NCI-H82 treated with DMSO at 0.1 percent for 48 hours (cell line): ENCODE data around the gene VAC14.

Experiments used
- DNase-seq: peaks from one replicate; lab custom pipeline; 2025; ENCODE audit not compliant: unreplicated experiment; lab: John Stamatoyannopoulos, UW

Gene VAC14

DNA sequence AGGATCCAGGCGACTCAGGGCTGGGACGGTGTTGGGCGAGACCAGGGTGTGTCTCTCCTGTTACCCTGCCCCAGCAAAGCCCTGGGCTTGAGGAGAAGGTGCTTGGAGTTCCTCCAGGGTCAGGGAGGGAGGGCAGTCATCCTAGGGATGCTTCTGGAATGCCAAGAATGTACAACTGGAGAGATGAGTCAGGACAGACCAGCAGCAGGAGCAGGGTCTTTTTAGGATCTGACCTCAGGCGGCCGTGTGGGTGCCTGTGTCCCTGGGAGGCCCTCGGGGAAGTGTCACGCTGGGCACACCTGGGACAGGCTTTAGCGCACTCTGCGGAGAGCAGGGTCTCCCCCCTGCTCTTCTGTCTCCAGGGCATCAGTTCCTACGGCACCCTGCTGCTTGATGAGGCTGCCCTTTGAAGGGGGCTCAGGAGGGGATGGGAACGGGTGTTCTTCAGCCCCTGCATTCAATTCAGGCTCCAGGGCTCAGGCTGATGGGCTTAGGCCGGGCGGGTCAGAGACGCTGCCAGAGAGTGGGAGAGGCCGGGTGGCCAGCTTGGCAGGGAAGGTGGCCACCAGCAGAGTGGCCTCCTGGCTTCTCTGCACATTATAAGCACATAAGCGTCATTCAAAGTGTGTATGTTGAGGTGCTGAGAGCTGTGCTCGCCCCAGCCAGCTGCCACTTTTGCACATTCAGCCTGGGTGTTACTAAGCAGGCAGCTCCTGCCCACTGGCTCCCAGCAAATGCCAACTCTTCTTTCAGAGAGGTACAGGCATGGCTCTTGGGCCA is 106.7 kb downstream of the VAC14 start:
- DNase-seq = no peak

DNA sequence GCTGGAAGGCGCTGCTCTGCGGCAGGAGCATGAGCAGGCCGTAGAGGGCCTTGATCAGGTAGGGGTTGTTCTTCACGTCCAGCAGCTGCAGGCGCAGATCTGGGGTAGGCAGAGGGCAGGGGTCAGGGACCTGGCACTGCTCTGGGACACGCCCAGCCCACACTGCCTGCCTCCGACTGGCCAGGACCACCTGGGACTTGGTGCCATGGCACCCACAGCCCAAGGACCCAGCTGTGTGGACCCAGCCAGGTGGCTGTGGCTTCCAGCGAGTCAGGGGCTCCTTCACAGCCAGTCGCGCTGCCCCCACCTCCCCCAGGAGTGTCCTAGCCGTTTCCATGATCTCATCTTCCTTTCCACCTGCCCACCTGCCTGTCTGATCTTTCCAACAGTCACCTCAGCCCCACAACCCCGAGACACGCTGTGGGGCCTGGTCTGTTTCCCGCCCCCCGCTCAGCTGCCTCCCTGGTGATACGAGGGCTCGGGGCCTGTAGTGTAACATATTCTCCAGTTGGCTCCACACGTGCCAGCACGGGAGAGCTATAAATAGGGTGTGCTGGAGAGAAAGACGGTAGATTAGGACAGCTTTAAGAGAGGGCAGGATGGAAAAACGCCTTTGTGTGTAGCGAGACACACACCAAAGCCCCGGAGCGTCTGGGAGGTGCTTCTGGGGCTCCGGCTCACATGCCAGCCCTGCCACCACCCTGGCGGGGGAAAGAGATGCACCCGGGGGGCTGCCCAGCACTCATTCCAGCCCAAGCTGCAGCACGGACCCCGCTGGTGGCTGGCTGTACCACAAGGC is 107.9 kb downstream of the VAC14 start:
- no peak for DNase-seq

DNA sequence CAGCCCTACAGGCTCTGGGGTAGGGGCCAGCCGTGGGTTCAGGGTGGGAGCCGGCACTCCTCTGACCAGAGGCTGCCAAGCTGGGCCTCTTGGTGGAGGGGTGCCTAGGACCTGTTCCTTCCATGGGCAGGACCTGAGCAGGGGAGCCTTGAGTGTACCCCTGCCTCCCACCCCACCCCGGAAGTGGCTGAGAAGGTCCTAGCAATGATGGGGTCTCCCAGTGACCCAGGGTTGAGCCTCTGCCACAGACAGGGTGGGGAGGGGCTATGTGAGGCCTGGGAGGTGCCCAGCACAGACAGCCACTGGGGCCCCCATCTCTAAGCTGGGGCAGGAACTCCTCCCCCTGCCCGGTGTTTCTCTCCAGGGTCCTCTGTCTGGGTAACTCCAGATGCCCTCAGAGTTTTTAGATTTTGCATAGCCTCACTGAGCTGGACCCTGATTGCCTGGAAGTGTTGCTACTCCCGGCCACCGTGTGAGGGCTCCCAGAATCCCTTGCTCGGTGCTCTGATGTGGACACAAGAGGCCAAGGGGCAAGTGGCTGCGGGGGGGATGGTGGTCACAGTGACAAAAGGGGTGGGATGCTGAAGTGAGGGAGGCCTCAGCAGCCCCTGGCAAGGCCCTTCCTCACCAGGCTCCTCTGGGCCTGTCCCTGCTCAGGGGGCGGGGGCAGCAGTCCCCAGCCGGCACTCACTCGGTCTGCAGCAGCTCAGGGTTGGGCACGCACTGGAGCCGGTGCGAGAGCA is 108.7 kb downstream of the VAC14 start:
- DNase-seq = no peak

DNA sequence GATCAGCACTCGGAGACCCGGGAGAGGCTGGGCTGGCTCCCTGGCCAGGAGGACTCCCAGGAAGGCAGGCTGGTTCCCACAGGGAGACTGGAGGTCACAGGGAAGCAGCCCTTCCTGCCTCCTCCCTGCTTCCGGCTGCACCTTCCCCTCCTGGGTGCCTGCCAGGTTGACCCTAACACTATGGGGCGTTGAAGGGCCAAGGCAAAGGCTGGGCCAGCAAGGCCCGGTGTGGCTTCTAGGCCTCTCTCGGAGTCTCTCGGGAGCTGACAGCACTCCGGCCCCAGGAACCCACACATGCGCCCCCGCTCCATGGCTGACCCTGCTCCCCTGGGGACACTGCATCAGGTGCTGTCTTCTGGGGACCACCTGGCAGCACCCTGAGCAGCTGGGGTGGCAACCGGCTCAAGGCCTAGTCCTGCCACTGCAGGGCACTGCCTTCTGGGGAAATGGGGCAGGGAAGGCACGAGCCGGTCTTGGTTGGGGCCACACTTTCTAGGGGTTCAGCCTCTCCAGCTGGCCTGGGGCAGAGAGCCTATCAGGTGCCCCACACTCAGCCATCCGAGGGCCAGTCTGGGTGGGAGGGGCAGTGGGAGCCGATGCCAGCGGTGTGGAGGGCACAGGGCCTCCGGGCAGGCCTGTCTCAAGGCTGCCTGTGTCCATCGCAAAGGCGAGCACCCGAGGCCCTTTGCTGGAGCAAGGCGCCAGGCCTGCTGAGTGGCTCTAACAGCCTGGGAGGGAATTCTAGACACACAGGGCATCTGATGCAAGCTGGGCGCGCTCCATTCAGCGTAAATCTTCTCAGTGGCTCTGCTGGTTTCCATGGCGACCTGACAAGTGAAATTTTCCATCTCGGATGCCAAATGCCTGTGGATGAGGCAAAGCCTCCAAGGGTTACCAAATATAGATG is 109.5 kb downstream of the VAC14 start:
- no peak for DNase-seq

DNA sequence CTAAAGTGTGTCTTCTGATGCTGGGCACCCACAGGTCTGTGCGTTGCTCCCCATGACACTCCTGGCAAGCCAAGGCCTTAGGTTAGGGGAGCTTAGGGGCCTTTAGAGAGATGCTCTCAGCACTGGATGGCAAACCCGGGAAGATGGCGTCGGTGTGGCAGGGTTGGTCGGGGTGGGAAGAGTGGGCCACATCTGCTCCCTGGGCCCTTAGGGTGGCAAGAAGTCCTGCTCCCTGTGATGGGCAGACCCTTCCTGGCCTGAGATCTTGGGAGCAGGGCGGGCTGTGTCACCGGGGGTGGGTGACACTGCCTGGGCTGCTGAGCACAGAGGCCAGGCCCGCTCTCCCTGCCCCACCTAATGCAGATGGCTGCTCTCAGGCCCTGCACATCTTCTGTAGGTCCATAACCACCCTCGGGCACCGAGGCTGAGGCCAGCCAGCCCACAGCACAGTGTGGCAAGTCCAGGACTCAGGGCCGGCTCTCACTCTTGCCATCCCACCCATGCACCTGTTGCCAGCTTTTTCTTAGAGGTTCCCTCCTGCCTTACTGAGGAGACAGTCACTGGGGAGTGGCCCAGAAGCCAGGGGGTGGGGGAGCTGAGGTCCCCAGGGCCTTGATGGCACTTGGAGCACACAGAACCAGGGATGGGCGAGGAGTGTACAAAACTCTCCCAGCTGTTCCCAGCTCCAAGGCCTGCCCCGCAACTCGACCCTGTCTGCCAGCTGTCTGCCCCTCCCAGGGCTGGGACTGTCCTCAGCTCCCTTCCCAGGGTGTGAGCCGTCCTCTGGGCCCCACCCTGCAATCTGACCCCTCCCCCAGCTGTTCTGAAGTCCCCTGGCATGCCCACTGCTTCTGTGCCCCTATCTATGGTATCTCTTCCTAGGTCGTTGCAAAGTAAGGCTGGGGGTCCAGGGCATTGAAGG is 110.7 kb downstream of the VAC14 start:
- no peak for DNase-seq

DNA sequence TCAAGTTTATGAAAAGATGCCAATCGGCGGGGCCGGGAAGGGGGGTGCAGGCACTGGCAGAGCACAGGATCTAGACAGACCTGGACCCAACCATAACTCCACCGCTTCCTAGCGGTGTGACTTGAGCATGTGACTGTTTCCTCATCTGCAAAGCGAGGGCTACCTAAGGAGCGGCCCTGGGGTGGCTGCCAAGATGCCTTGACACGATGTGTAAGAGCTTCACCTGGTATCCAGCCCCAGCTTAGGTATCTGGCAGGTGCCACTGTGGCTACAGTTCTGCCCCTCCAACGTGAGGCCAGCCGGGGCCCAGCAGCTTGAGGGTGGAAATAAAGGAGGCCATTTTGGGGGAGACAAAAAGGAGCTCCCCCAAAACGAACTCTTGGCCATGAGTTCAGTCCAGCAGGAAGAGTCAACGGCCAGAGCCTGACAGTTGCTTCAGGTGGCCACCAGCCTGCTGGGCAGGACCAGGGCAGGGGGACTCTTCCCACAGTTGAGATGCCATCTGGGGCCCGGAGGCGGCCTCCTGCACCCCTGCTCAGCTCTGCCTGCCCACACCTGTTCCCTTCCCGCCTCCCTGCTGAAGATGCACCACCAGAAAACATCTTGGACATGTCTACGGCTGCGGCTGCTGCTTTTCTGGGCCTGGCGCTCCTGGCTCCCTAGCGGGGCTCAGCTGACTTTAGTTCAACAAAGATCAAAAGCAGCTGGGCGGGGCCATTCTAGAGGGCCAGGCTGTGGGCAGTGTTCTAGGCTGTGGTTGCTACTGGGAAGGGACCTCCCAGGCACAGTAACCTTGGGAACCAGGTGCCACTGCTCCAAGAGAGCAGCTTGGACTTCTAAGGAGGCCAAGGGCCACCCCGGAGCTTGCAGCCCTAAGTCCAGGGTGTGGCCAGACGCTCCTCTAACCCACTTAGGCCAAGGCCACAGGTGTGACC is 111.7 kb downstream of the VAC14 start:
- no peak for DNase-seq

DNA sequence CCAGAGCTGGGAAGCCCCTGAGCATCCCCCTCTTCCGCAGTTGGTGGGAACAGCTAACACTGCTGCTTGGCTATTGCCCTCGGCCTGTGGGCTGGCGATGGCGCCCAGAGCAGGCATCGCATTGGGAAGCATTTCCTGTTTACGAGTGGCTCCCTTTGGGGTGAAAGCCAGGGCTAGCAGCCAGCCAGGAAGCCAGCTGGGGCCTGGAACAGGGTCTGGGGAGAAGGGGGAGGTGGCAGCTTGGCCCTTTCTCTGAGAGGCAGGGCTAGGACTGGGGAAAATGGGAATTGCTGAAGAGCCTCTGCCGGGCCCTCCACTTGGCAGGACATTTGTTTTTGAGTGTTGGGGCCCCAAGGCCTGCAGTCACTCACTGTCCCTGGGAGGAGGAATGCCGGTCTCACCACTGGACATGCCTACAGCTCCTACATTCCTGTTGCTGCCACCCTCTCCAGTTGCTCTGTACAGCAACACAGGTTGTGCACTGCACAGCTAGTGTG is 112.7 kb downstream of the VAC14 start:
- no peak for DNase-seq

DNA sequence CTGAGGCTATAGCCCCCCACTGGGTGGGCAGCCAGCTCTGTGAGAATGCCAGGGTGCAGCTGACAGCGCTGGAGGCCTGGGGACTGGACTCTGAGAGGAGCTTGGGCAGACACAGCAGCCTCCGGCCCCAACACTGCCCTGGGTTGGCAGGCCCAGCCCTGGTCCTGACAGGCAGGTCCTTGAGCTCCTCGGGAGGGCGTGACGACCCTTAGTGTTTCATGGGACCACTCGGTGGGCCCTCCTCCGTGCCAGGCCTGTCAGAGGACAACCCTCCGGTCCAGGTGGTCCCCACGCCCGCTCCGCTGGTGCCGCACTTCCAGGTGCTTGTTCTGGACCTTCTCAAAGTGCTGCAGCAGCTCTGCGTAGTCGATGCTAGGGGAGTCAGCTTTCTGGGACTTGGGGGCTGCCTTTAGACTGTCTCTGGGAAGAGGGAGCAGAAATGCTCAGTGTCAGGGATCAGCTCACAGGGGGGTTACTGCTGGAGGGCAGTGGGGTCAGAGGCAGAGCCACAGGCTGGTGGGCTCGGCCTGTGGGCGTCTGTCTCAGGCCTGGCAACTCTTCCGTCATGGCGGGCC is 113.2 kb downstream of the VAC14 start:
- no peak for DNase-seq

DNA sequence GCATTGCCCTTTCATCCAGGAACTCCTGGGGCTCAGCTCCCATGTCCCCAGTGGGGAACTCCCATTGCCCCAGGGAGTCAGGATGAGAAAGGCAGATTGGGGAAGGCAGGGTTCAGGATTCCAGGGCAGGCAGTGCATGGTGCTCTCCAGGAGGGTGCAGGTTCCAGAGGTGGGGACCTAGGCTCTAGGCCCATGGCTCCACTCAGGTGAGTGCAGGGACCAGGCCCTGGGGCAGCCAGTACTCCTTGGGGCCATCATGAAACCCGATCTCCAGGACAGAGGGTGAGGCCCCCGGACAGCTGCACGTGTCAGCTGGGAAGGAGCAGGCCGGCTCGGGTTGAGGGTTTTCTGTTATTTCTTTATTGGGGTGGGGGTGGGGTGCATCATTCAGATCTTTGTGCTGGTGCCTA is 113.9 kb downstream of the VAC14 start:
- DNase-seq = peak; percentile 16

DNA sequence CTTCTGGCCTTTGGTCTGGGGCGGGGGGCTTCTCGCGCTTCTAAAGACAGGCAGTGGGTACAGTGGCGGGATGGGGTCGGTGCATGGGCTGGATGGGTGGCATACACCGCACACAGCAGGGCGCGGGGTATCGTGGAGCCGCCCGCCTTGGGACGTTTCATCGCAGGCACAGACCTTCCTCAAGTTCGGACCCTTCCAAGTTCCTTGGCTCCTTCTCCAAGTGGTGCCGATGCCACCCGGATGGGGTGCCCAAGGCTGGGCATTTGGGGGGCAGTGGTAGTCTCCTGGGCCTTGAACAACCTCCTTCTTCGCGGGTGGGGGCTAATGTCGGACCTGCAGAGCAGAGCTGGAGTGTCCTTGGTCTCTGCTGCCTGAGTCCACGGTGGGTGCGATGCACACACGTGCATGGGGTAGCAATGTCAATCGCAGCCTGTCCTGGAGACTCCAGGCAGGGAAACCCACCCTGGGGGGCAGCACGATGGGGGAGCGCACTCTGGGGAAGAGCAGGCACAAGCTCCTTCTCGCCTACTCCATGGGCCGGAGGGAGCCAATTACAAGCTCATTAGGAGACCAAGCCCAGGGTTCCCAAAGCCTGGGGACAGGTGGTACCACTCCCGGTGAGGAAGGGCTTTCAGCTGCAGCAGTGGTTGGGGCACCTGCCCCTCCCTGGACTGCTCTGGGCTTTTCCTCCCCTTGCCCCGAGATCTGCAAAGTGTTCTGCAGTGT is 114.4 kb downstream of the VAC14 start:
- DNase-seq = peak; percentile 16

DNA sequence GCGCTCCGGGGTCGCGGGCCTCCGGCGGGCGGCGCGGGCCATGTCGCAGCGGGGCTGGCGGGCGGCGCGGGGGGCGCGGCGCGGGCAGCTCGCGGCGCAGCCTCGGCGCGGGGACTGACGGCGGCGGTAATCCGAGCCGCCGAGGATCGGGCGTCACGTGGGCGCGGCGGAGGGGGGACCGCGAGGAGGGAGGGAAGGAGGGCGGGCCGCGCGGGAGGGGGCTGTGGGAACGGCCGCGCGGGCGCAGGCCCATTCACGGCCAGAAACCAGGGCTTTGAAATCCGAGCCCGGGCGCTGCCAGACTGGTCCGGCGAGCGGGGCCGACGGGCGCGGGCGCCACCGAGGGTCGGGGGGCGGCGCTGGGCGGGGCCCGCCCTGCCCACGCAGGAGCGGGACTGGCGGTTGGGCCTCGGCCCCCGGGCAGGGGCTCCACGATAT is 115.0 kb downstream of the VAC14 start, which contains the start of gene MTSS2:
MTSS2 (minus strand) TSS at position 116 of the 438 bp plus-strand sequence. CDS start 262 bp downstream, outside the sequence.
- DNase-seq = peak; percentile 46

DNA sequence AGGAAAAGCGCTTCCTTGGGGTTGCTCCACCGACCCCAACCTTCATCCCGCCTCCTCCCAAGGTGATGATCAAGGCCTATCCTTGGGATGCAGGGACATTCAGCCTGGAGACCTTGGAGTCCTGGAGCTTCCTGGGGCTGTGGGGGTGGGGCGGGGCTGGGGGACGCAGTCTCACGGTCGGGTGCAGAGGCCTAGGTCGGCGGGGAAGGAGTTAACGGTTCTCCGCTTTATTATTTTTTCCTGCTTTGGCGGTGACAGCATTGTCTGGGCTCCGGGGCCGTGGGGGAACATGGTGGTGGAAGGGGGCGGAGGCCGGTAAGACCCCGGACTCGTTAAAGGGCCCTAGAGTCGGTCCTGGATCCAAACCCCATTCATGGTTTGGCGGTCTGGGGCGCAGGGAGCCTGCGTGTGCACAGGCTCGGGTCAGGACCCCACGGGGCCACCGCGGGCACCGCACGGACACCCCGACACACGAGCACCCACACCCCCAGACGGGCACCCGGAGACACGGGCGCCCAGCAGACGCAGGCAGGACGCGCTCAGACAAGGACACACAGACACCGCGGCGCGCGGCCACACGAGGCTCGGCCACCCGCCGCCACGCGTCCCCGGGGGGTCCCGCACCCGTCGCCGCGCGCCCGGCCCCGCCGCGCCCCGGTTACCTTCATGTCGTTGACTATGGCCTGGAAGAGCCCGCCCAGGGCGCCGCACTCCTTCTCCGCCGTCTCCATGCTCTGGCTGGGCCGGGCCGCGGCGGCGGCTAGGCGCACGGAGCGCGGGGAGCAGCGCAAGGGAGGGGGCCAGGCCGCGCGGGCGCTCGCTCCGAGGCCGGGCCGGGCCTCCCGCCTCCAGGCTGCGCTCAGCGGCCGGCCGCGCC is 115.7 kb downstream of the VAC14 start:
- no peak for DNase-seq

DNA sequence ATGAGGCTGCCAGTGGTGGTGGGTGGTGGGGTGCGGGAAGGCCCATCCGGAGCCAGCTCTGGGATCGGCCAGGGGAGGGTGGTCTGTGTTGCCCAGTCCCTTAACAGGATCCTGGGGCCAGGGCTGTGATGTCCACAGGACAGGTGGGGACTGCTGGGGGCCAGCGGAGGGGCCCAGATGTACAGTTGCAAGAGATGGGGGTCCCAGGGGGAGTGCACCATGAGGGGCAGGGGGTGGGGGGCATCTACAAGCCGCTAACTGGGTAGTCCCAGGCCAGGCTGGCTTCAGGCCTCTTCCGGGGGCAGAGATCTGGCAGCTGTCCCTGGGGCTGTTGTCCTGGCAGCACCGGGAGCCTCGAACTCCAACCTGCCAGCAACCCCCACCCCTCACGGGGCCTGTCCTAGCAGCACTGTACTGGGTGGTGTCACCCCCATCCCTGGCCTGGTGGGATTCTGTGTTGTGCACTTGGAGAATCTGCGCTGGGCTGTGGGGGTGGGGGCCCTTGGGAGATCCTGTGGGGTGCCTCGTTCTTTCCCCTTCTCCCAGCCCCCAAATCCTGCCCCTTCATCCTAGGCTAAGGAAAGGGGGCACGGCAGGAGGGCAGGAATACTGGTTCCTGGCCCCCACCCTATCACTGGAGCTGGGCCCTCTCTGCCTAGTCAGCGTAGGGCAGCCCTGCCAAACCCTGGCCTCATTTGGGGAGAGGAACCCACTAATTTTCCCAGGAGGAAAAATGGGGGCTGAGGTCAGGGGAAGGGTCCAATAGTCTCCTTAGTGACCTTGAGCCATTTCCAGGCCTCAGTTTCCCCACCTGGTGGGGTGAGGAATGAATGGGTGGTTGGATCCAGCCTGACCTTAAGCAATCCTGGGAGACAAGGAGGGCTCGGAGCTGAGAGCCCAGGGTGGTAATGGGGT is 116.6 kb downstream of the VAC14 start:
- no peak for DNase-seq

DNA sequence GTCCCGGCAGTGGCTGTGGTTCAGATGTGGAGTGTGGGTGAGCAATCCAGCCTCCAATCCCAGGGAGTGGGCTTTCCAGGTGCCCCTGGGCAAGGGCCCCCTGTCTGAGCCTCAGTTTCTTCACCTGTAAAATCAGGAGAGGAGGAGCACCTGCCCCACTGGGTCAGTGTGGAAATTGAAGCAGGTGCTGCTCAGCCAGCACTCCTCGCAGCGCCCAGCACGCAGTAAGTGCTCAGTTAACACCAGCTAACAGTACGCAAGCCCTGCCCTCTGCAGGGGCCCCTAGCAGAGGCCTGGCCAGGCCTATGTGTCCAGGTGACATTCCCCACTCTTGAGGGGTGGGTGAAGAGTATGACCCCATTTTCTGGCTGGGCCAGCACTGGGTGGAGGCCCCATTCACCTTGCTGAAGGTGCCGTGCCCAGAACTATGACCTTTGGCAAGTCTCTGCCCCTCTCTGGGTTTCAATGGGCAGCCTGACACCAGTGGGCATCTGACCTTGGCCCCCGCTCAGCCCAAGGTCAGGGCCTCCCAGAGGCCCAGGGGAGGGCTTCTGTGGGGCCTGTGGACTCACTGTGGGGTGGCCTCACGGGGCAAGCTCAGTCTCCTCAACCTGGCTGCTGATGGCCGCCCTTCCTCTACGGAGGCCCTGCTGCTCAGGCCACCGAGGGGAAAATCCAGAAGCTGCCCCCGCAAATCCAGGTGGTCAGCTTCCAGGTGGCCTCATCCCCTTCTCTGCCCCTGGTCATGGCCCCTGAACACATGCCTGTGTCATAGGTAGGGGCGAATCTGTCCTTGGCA is 117.6 kb downstream of the VAC14 start:
- no peak for DNase-seq
